Left ventricle myocardium inferior (tissue), 1 donor: ENCODE results near the gene PRDM8. TPM values are rescaled to one million over a fixed set of nuclear protein-coding genes. Genes with fewer than 3 reads are reported as not detected.
"Not testable (repeated sequence)": the region's sequence is repeated elsewhere in the genome, so short reads cannot be mapped to it uniquely, and the experiment has no call there.

Source experiments
- DNase-seq: peaks from one replicate; pipeline ENCODE4 v3.0.0-alpha.2; 2020
- H3K27ac ChIP-seq: fragments of 200-600 bp; replicated peaks from 2 replicates; pipeline ENCODE4 v1.8.0; 2021
- H3K27me3 ChIP-seq: fragments of 200-600 bp; 2 replicates; pipeline ENCODE4 v1.8.0; 2021; ENCODE audit warnings: low read depth
- H3K36me3 ChIP-seq: fragments of 200-600 bp; 2 replicates; pipeline ENCODE4 v1.8.0; 2021
- H3K4me1 ChIP-seq: fragments of 200-600 bp; 2 replicates; pipeline ENCODE4 v1.8.0; 2021
- H3K4me3 ChIP-seq: fragments of 200-600 bp; 2 replicates; pipeline ENCODE4 v1.8.0; 2021; ENCODE audit warnings: mild to moderate bottlenecking, moderate library complexity
- H3K9me3 ChIP-seq: fragments of 200-600 bp; replicated peaks from 2 replicates; pipeline ENCODE4 v1.8.0; 2021
- CTCF ChIP-seq: fragments of 200-600 bp; IDR thresholded peaks from 2 replicates; pipeline ENCODE4 v1.8.0; 2021; ENCODE audit warnings: antibody characterized with exemption, mild to moderate bottlenecking, borderline replicate concordance
- intact Hi-C: fragments of 100-400 bp; cut with micrococcal nuclease; formaldehyde crosslinking; loops from one replicate; pipeline ENCODE4 v1.11.0; 2022
- total RNA-seq: library from RNA; stranded (reverse); fragmentation: NEBNext Ultra II Directional; extraction: Animal tissue kit (Norgen Biotek cat#: 25700); gene quantifications from one replicate; pipeline ENCODE4 v1.2.1, GENCODE V29; 2021
- donor health status: DM: no; HTN: yes; CAD: no; lungs with severe emphysema.

Gene PRDM8
- total RNA-seq, 1 donor from 2014 or later, result 0.66 TPM

GRCh38 chr4:80240976-80241375 is 43.7 kb downstream of the PRDM8 start:
- Histone ChIP-seq H3K4me3 (no peak overlapping the region), H3K9me3 (no peaks in the 10 kb centered on the region), H3K27me3 (peaks cover 29% of the 10 kb centered on the region), H3K4me1 (no peaks in the 10 kb centered on the region), H3K27ac (no peak overlapping the region), H3K36me3 (no peaks in the 10 kb centered on the region)
- no peak for TF ChIP-seq CTCF
- intact Hi-C loops, result no loop called here
- no peak for DNase-seq

- peaks cover 25% of the 10 kb centered on the region for H3K27me3 ChIP-seq
- no peak overlapping the region for H3K4me3 ChIP-seq
- no peaks in the 10 kb centered on the region for H3K36me3 ChIP-seq
- DNase-seq, result no peak
- no peak for TF ChIP-seq CTCF
- H3K9me3 ChIP-seq, result no peaks in the 10 kb centered on the region
- no peak overlapping the region for H3K27ac ChIP-seq
- intact Hi-C loops, result no loop called here
- H3K4me1 ChIP-seq, result no peaks in the 10 kb centered on the region
These were observed 46.1 kb downstream of the PRDM8 start for GRCh38 chr4:80243274-80244018.

GRCh38 chr4:80247484-80247883 is 50.2 kb downstream of the PRDM8 start:
- H3K9me3 ChIP-seq, DNase-seq, H3K4me3 ChIP-seq, H3K27ac ChIP-seq, H3K4me1 ChIP-seq, intact Hi-C loops, H3K36me3 ChIP-seq: not testable (repeated sequence)
- peaks cover 40% of the 10 kb centered on the region for H3K27me3 ChIP-seq

GRCh38 chr4:80249144-80249543 is 51.8 kb downstream of the PRDM8 start:
- no peak overlapping the region for H3K27ac ChIP-seq
- no peaks in the 10 kb centered on the region for H3K4me1 ChIP-seq
- no peak for TF ChIP-seq CTCF
- intact Hi-C loops, result no loop called here
- DNase-seq, result no peak
- peaks cover 26% of the 10 kb centered on the region for H3K27me3 ChIP-seq
- H3K4me3 ChIP-seq, result no peak overlapping the region
- no peaks in the 10 kb centered on the region for H3K36me3 ChIP-seq
- H3K9me3 ChIP-seq, result no peaks in the 10 kb centered on the region

- no peak for TF ChIP-seq CTCF
These were observed 55.1 kb downstream of the PRDM8 start for GRCh38 chr4:80252427-80252826.

GRCh38 chr4:80252953-80253352 is 55.6 kb downstream of the PRDM8 start:
- Histone ChIP-seq H3K4me3 (no peak overlapping the region), H3K4me1 (no peaks in the 10 kb centered on the region), H3K9me3 (no peaks in the 10 kb centered on the region), H3K27ac (no peak overlapping the region), H3K27me3 (peaks cover 15% of the 10 kb centered on the region), H3K36me3 (no peaks in the 10 kb centered on the region)
- TF ChIP-seq CTCF, result no peak
- intact Hi-C loops, result no loop called here
- no peak for DNase-seq

More at GRCh38 chr4:80252427-80252826, 55.1 kb downstream of the PRDM8 start:
- DNase-seq, result no peak
- H3K4me1 ChIP-seq, result no peaks in the 10 kb centered on the region
- no peak overlapping the region for H3K4me3 ChIP-seq
- no peak overlapping the region for H3K27ac ChIP-seq
- peaks cover 15% of the 10 kb centered on the region for H3K27me3 ChIP-seq
- intact Hi-C loops, result no loop called here
- no peaks in the 10 kb centered on the region for H3K9me3 ChIP-seq
- no peaks in the 10 kb centered on the region for H3K36me3 ChIP-seq
